ENCODE measurements around the gene NARS2.
"Not testable (repeated sequence)": the region's sequence is repeated elsewhere in the genome, so short reads cannot be mapped to it uniquely, and the experiment has no call there.

NARS2 gene

GRCh38 chr11:78472382-78472781 is 102.3 kb downstream of the NARS2 start:
- DNase-seq, result no peak

GRCh38 chr11:78470861-78471442 is 103.7 kb downstream of the NARS2 start:
- no peak for DNase-seq

- no peak for DNase-seq
Measured at GRCh38 chr11:78469896-78470295, 104.8 kb downstream of the NARS2 start.

- DNase-seq, result no peak
Measured at GRCh38 chr11:78467931-78468330, 106.7 kb downstream of the NARS2 start.

- no peak for DNase-seq
Measured at GRCh38 chr11:78467370-78467769, 107.3 kb downstream of the NARS2 start.

- DNase-seq, result peak; percentile 19
Measured at GRCh38 chr11:78465169-78465942, 109.3 kb downstream of the NARS2 start.

GRCh38 chr11:78464787-78465168 is 109.9 kb downstream of the NARS2 start:
- DNase-seq, result not testable (repeated sequence)

GRCh38 chr11:78460471-78460870 is 114.2 kb downstream of the NARS2 start:
- DNase-seq, result no peak

- no peak for DNase-seq
Measured at GRCh38 chr11:78459738-78460137, 114.9 kb downstream of the NARS2 start.

- no peak for DNase-seq
Measured at GRCh38 chr11:78457448-78457847, 117.2 kb downstream of the NARS2 start.

GRCh38 chr11:78453140-78453935 is 121.3 kb downstream of the NARS2 start:
- DNase-seq, result no peak

GRCh38 chr11:78451371-78452150 is 123.1 kb downstream of the NARS2 start:
- DNase-seq, result no peak

GRCh38 chr11:78450866-78451265 is 123.8 kb downstream of the NARS2 start:
- no peak for DNase-seq

GRCh38 chr11:78449866-78450265 is 124.8 kb downstream of the NARS2 start:
- DNase-seq, result no peak

GRCh38 chr11:78446210-78446609 is 128.5 kb downstream of the NARS2 start:
- DNase-seq, result no peak

- no peak for DNase-seq
Measured at GRCh38 chr11:78444726-78445125, 129.9 kb downstream of the NARS2 start.

- DNase-seq, result no peak
Measured at GRCh38 chr11:78441956-78442355, 132.7 kb downstream of the NARS2 start.

- DNase-seq, result no peak
Measured at GRCh38 chr11:78438298-78438975, 136.2 kb downstream of the NARS2 start.

- DNase-seq, result no peak
Measured at GRCh38 chr11:78432956-78433355, 141.7 kb downstream of the NARS2 start.

- DNase-seq, result peak; percentile 17
Measured at GRCh38 chr11:78432058-78432515, 142.6 kb downstream of the NARS2 start.

GRCh38 chr11:78429660-78430059 is 145.0 kb downstream of the NARS2 start:
- no peak for DNase-seq

- DNase-seq, result no peak
Measured at GRCh38 chr11:78429209-78429608, 145.5 kb downstream of the NARS2 start.
